Stimulated activated CD8-positive, alpha-beta memory T cell treated with anti-CD3 and anti-CD28 coated beads, Interleukin-15, amount 100 ng/mL, for 4 hours (primary cell): ENCODE measurements around the gene PTPRE.

ENCODE experiments used
- DNase-seq, 2 donors: peaks; one replicate each; pipeline ENCODE4 v3.0.0-alpha.2; 2020; ENCODE audit warnings: low read depth in 2 of 2

PTPRE gene

DNA sequence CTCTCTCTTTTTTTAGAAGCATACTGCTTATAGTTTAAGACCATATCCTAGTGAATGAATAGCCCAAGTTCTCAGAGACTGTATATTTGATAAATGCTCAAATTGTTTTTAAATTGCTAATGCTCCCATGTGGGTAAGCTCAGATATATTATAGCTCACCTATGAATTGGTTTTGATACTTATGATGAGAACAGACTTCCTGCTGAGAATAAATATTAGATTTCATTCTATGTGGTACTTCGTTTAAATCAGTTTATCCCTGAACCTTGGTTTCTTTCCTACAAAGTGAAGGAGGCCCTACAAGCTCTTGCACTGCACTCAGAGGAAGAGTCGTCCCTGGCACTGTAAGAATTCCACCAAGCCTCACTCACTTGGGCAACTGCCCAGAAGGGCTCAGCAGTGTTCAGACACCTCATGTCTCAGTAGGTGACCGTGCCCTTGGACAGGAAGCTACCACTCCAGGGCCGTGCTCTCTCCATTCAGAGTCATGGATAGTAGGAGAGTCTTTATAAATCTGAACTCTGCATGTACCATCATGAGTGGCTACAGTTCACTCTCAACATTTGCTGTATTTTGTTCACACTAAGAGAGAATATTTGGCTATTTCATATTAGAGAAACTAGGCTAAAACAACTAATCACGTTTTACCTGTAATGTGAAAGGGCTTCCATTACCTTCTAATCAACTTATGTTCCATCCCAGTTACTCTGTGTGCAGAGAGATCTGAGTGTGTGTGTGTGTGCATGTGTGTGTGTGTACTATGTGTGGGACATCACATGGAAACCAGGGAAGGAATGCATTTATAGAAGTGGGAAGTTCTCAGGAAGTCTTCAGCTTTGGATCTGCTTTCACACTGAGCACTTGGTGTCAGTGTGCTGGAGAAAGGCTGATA lies 93.8 kb downstream of the PTPRE start:
- DNase-seq = no peak

DNA sequence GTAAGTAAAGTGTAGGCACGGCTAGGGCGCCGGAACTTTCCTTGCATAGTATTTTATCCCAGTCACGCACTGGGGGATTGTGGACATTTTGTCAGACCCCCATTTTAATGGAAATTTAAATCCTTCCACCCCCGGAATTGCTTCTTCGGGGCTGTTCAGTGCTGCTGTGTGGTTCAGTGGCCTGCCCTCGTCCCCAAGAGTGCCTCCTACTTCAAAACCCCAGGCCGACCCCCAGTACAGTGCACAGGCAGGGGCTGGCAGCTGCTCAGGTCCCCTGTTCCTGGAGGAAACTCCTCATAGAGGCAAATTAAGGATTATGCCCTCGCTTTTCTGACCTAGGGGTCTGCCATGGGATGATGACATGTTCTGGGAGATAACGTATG lies 94.5 kb downstream of the PTPRE start:
- no peak for DNase-seq

DNA sequence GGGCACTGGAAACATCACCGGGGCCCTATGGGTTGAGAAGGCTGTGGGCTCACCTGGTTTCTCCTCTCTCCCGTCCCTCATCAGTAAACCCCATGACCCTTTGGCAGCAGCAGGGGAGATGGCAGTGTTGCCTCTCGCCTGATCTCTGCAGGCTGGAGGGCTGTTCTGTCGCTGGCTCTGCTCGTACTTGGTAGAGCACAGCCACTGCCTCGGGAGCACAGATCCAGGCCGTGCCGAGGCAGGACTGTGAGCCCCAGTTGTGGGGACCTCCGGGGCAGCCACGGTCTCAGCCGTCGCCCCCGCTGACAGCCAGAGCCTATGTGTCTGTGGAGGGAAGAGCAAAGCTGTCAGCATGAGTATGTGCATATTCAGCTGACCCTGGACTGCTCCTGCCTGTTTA lies 94.9 kb downstream of the PTPRE start:
- DNase-seq = no peak

DNA sequence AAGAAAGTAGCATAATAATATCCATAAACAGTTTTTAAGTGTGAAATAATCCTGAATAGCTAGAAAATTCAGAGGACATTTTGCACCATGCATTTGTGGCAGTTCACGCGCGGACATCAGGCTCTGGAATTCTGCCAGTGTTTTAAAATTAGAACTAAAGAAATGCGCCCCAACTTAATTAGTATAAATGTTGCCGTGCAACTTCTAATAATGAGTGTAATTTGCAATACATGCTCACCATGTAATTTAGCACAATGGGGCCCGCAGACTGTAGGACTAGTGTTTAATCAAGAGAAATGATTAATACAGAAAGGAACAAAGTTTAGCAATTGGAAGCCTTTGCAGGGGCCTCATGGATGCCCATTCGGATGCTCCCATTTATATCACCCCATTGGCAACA lies 96.6 kb downstream of the PTPRE start:
- DNase-seq = no peak

DNA sequence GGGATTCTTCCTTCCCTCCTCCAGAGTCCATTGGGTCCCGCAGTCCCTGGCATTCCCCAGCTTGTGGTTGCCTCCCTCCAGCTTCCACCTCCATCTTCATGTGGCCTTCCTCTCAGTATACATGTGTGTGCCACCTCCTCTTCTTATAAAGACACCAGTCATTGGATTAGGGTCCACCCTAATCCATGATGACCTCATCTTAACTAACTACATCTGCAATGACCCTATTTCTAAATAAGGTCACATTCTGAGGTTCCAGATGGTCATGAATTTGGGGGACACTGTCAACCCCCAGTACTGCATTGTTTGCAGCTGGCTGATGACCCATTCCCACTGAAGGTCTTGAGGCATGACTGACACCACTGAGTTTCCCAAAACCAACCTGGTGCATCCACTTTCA lies 99.0 kb downstream of the PTPRE start:
- DNase-seq = no peak

DNA sequence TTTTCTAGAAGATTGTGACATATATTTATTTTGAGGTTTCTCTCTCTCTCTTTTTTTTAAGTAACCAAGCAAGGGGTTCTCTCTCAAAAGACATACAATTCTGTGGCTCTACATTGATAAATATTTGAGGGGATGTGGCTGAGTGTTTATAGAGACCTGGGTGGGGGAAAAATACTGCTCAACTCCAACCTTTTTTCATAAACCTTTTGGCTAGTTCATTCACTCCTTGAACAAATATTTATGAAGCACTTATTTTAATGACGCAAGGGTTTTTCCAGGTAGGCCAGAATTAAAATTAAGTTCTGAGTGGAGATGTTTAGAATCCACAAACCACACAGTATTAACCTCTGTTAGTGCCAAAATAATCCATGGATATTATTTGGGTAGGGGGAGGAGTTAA lies 100.2 kb downstream of the PTPRE start:
- no peak for DNase-seq

DNA sequence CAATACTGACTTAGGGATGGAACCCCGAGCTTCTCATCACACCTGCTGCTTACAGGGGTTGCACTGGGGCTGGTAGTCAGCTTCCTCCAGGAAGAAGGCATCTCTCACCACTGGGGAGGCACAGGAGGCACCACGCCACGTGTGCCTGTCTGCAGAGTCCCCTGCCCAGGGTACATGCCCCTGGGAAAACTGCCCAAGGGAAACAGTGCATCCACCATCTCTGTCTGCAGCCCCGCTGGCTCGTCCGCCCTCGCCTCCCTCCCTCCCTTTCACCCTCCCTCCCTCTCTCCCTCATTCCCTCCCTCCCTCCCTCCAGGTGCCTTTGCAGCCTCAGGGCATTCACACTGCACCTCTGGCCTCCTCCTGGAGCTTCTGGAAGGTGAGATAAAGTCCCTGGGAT lies 101.1 kb downstream of the PTPRE start:
- no peak for DNase-seq

DNA sequence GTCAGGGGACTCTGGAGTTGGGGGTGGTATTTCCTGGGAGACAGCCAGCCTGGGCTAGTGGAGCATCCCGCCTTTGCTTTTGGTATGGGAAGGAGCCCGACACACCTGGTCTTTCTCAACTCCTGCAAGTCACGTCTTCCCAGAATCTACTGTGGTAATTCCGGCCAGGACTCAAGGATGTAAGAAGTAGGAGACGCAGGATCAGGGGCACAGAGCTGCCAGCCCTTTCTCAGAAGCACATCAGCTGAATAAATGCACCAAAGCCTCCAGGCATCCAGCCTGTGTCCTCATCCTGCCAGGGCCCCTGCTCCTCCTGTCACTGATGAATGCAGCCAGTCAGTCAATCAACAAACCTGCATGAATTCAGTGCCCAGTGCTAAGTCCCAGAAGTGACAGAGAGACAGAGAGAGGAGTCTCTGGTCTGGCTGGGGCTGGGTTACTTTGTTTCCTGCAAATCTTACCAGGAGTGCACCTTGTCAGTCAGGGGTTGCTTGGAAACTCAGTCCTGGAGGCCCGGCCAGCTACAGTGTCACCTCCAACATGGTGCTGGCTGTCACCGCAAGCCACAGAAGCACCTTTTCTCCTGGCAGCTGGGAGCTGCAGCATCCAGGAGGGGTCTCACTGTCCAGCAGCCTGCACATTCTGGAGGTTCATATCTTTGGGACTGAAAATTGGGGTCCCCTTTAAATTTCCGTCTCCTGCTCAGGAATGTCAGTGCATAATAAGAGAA lies 101.8 kb downstream of the PTPRE start:
- DNase-seq = no peak

DNA sequence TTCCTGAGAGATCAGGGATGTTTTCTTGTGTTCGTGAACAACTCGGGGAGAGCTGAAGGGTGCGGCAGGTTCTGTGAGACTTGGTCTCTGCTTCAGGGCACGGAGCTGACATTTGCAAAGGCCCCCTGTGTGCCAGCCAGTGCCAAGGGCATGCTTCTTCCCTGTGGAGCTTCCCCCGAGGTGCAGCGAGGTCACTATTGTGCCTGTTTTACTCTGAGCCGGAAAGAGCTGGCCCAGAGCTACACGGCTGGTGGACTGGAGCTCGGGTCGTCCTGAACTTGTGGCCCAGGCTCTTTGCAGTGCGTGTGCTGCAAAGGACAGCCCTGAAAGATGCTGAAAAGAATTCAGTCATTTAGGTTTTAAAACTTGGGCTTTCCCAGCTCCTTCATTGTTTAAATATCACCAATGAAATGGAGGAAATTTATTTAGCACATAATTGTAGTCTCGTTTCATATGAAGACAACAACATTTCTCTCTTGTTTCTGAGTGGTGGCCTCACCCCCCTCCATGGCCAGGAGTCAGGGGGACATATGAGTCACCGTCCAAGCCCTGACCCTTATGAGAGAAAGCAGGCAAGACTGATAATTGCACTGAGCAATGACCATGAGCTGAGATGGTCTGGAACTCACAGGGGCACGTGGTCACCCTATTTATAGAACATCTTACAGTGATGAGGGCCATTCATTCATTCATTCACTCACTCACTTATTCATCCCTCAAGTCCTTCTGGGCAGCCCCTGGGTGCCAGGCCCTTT lies 102.6 kb downstream of the PTPRE start:
- DNase-seq = no peak

DNA sequence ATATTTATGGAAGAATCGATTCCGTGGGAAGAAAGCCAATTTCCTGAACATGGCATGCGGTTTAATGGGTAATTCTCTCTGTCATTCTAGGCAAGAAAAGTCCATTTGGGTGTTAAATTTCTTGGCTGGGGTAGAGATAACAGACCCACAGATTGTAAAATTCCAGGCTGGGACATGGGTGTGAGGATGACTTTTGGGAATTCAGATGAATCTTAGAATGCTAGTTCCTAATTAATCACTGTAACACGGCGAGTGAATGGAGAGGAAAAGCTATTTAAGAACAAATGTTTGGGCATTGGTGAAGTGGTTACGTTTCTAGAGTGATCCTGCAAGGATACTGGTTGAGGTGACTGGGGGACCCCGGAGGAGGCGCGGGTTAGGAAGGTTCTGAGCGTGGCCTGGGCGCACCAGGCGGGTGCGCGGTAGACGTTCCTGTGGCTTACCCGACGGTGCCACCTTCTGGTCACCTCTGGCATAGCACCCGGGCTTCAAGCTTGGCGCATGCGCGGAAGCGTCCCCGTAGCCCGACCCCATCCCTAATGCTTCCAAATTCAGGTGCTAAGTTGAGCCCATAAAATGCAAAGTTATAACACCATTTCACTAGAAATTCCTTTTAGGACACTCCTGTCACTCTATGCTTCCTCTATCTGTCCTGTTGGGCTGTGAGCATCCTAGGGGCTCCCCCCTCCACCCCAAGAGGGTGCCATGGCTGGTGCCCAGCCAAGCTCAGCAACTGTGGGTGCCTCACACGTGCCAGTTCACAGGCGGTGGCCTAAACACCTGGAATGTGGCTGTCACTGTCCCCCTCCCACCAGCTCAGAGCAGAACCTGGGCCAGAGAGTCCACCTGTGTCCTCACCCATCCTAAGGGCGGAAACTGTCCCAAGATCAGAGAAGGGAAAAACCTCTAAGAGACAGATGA lies 104.4 kb downstream of the PTPRE start:
- DNase-seq = peak; percentile 63 to 70

DNA sequence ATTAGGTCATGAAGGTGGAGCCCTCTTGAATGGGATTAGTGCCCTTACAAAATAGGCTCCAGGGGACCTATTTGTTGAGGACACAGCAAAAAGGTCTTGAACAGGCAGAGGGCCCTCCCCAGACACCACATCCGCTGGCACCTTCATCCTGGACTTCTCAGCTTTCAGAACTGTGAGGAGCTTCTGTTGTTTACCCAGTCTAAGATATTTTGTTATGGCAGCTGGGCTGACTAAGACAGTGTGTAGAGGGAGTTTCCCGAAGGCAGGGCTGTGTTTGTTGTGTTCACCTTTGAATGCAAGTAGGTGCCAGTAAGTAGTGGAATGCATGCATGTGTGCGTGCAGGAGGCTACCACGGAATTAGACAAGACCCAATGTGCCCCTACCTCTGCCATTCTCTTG lies 106.7 kb downstream of the PTPRE start:
- no peak for DNase-seq

DNA sequence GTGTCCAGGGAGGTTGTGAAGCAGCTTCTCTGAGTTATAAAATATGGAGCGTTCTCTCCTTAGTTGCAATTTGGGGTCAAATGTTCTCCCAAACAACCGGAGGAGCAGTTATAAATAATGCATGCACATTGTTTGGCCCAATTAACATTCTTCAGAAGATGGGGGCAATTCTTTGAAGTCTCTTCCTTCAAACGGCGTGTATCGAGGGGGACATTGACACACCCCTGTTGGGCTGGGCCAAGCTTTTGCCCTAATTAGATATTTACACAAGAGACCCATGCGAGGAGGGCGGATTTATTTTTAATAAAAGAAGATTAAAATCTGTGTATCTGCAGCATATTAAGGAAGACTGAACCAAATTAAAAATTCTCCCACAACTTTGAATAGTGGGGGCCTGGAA lies 107.3 kb downstream of the PTPRE start:
- no peak for DNase-seq

DNA sequence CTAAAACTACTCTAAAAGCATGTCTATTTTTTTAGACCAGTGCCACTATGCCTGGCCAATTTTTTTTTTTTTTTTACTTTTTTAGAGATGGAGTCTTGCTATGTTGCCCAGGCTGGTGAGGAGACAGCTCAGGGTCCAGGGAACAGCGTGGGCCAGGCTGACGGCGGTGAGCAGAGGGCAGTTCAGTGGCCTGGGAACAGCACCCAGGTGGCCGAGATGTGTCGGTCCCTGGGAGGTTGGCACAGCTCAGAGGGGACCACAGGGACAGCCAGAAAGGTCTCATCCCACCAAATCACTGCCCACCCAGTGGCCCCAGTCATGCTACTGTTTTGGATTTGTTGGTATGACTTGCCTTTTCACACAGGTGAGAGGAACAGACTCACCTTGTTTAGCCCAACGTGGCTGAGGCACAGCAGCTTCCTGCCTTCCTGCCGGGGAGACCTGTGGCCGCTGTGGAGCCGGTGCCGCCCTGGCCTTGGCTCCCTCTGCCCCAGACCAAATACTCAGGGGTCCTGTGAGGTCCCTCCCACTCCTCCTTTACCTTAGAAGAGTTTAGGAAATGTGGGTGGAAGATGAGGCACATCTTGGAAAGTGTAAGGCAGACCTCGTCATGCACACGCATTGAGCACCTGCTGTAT lies 109.6 kb downstream of the PTPRE start:
- DNase-seq = no peak

DNA sequence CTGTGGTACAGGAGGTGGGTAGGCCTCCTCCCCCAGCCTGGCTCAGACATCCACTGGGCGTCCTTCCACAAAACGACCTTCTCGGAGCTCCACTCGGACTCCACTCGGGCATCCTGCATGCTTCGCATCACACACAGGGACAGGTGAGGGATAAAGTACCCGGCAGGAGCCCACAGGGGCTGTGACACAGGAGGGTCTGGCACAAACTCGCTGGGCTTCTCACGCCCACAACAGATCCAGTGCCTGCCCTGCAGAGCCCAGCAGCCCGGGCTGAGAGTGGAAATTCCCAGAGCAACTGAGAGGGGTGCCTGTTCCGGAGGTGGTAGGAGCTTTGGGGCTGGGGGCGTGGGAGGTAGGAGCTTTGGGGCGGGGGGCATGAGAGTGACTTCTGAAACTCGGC lies 110.9 kb downstream of the PTPRE start:
- no peak for DNase-seq

DNA sequence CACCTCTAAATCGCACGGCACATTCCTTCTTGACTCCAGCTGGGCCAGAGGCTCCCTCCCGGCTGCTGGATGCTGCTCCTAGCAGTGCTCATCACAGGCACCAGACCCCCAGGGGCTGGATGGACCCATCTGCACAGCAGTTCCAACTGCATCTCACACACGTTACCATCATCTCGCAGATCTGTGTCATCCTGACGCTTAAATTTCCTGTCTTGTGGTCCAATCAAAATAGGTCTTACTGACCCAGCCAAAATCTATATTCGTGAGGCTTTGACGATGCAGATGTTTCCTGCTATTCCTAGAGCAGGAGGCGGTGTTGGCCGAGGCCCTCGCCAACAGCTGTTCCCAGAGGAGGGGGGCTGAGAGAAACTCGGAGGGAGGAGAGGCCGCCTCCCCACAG lies 111.3 kb downstream of the PTPRE start:
- DNase-seq = no peak

DNA sequence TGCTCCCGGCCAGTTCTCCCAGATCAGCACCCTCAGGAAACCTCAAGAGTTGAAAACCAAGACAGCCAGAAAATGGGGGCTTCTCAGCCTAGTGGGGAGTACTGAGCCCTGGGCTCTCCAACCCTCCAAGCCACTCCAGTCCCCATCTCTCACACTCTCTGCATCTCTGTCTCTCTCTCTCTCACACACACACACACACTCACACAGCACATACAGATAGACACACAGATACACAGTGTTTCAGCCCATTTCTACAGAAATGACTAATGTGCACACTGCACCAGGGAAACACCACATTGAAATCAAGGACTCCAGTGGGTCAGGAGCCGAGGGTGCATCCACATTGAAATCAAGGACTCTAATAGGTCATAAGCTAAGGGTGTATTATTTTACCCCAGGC lies 111.8 kb downstream of the PTPRE start:
- DNase-seq = no peak

DNA sequence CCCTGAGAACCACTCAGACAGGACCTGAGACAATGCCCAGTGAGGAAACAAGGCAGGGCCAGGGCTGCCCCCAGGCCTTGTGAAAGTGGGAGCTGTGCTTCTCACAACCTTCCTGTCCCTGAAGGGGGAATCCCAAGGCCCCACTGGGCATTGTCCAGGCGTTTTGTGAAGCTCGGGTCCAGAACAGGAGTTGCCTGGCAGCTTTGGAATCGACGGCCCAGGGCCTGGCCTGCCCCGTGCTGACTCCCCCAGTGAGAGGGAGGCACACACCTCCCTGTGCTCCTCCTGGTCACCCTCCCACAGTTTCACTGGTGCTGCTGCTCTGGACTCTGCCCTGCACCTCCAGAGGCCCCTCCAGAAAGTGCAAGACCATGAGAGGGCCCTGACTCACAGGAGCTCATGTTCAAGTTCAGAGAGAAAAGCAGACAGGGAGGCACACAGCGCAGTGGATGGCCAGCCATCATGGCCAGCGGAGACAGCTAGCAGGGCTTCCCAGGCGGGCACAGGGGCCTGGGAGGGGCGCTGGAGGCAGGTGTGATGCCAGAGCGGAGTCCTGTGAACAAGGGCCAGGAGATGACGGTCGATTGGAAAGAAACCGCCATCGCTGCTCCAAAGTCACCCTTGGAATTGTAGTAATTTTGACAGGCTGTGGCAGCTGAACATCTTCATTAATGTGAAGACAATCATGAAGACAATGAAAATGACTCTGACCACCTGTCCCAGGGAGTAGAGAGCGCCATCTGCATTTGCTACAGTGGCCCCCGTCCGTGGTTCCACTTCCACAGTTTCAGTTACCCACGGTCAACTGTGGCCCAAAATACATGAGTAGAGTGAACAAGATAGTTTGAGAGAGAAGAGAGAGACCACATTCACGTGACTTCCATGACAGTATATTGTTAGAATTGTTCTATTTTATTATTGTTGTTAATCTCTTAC lies 115.6 kb downstream of the PTPRE start:
- DNase-seq = no peak

DNA sequence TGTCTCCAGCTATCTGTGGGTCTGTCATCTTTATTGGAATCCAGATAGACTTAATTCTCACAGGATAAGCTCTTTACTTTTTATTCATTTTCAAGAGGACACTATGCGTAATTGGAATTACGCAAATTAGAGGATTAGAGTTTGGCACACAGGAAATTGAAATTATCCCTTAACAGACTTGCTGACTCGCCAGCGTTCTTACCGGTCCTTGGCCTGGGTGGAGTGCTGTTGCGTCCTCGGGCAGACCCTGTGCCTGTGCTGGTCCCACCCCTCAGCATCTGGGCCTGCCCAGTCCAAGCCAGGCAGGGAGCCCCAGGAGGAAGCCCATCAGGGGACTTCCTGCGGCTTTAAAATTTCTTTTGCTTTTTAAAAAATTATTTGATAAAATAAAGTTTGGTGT lies 117.5 kb downstream of the PTPRE start:
- no peak for DNase-seq

DNA sequence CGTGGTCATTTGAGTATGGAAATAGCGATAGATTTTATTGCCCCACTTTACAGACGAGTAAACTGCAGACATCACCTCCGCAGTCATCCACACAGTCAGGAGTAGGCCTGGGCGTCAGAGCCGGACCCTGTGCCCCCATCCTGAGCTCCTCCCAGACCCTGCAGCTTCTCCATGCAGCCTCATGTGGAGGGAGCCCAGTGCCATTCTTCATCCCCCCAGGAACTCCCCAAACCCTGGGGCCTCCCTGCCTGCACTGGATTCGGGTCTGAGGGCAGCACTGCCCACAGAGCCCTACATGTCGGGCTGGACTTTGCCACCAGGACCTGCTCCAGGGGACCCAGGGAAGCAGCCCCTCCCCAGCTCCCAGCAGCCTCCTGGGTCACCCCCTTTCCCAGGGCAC lies 118.5 kb downstream of the PTPRE start:
- DNase-seq = no peak

DNA sequence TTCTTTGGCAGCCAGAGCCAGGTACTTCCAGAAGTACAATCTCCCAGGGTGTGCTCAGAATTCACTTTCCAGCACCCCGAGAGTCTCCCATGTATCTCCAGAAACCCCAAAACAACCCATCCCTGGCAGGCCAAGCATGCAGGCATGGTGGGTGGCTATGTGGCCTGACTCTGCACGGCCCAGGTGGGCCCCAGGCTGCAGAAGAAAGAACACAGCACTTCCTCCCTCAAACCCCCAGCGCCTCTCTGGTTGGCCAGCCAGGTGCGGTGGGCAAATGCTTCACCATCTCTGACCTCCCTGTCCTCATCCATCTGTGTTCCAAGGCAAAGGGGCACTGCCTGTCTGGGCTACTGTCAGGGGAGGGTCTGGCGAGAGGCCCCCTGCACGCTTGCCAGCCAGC lies 119.0 kb downstream of the PTPRE start:
- DNase-seq = no peak
